ENCODE data around the gene KCNJ14.

KCNJ14 gene

DNA sequence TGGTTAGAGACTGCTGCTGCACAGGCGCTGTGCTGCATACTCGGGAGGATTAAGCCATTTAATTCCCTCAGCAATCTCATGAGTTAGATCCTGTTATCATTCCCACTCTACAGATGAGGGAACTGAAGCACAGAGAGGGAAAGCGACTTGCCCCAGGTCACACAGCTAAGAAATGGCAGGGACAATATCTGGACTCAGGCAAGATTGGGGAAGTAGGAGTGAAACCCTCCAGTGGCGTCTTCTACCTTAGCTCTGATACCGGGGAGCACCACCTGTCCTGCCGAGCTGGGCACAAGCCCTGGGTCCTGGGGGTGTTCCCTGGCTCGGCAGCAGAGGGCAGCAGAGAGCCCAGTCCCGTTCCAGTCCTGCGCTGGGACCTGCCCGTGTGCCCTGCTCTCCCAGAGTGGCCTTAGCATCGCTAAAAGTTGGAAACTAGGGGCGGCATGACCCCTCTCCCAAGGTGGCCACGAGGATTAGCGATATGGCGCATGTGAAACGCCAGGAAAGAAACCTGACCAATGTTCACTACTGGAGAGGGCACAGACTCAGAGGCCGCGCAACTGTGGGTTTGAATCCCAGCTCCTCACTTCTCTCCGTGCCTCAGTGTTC is 34.3 kb downstream of the KCNJ14 start:
- H3K4me3 ChIP-seq (ENCODE audit: low read depth, low read length) = no peak overlapping the region
- TF ChIP-seq, protein P1, sequence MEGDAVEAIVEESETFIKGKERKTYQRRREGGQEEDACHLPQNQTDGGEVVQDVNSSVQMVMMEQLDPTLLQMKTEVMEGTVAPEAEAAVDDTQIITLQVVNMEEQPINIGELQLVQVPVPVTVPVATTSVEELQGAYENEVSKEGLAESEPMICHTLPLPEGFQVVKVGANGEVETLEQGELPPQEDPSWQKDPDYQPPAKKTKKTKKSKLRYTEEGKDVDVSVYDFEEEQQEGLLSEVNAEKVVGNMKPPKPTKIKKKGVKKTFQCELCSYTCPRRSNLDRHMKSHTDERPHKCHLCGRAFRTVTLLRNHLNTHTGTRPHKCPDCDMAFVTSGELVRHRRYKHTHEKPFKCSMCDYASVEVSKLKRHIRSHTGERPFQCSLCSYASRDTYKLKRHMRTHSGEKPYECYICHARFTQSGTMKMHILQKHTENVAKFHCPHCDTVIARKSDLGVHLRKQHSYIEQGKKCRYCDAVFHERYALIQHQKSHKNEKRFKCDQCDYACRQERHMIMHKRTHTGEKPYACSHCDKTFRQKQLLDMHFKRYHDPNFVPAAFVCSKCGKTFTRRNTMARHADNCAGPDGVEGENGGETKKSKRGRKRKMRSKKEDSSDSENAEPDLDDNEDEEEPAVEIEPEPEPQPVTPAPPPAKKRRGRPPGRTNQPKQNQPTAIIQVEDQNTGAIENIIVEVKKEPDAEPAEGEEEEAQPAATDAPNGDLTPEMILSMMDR (IDR thresholded peaks at IDR 0.05; ENCODE audit: low read depth, low read length) = peak; percentile 95

DNA sequence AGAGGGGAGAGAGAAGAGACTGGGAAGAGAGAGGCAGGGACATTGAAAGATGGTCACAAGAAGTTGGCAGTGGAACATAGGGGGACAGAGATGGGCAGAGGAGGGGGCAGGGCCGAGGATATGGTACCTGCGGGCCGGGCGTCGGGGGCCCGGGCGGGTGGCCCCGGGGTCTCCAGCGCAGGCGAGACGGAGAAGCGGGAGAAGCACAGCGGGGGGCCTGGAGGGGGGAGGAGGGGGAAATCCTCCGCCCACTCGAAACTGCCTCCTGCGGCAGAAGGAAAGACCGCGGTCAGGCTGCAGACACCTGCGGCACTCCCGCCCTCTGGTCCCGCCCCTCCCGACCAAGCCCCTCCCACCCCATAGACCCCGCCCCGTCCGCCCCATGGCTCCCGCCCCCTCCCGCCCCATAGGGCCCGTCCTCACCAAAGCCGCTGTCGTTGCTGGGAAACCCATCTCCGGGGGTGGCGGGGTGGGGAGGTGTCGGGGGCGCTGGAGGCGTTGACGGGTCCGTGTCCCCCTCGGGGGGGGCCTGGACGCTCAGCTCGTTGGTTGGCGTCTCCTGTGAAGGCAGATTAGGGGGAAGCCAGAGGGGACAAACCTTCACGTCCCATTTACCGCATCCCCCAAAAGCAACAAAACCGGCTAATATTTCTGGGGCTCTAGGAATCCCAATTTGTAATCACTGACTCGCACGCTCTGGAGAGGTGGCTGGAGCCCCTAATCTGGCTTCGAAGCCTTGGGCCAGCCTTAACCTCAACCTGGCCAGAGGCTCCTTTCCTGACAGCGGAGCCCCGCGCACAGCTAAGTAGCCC is 35.8 kb downstream of the KCNJ14 start:
- H3K4me3 ChIP-seq (ENCODE audit: low read depth, low read length) = no peak overlapping the region
- TF ChIP-seq, protein P1 (IDR thresholded peaks at IDR 0.05; ENCODE audit: low read depth, low read length) = no peak

DNA sequence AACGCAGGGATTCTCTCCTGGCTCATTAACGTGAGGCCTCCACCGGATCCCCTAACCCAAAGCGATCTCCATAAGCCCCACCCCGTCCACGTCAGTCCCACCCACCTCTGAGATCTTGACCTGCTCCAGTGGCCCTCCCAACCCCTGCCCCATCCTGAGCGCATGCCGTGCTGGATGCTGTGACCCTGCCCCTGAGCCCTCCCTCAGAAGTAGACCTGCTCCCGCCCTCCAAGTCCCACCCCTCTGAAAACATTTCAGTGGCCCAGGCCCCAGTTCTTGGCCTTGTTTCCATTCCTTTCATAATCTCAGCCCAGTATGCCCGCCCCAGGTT is 36.4 kb downstream of the KCNJ14 start:
- TF ChIP-seq, protein P1 (IDR thresholded peaks at IDR 0.05; ENCODE audit: low read depth, low read length) = no peak
- H3K4me3 ChIP-seq (ENCODE audit: low read depth, low read length) = no peak overlapping the region

DNA sequence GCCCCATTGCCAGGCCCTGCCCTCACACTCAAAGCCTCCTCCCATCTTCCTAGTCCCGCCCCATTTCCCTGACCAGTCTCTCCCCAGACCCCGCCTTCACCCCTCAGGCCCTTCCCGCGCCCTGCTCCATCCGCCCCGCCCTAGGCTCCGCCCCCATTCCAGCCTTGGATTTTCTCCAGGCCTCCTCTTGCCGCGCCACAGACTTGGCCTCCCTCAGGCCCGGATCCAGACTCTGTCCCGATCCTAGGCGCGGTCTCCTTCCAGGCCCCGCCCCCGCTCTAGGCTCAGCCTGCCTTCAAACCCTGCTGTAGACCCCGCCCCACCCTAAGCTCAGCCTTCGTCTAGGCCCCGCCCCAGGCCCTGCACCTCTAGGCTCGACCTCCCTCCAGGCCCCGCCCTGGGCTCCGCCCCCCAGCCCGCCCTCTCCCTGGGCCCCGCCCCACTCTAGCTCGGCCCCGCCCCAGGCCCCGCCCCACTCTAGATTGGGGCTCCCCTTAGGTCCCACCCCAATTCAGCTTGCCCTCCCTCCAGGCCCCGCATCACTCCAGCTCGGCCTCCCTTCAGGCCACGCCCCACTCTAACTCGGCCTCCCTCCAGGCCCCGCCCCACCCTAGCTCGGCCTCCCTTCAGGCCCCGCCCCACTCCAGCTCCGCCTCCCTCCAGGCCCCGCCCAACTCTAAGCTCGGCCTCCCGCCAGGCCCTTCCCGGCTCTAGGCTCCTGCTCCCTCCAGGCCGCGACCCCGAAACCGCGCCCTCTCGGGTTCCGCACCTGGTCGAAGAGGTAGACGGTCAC is 37.7 kb downstream of the KCNJ14 start:
- peak overlapping the region; percentile 59 for H3K4me3 ChIP-seq (ENCODE audit: low read depth, low read length)
- TF ChIP-seq, protein P1 (IDR thresholded peaks at IDR 0.05; ENCODE audit: low read depth, low read length) = no peak

DNA sequence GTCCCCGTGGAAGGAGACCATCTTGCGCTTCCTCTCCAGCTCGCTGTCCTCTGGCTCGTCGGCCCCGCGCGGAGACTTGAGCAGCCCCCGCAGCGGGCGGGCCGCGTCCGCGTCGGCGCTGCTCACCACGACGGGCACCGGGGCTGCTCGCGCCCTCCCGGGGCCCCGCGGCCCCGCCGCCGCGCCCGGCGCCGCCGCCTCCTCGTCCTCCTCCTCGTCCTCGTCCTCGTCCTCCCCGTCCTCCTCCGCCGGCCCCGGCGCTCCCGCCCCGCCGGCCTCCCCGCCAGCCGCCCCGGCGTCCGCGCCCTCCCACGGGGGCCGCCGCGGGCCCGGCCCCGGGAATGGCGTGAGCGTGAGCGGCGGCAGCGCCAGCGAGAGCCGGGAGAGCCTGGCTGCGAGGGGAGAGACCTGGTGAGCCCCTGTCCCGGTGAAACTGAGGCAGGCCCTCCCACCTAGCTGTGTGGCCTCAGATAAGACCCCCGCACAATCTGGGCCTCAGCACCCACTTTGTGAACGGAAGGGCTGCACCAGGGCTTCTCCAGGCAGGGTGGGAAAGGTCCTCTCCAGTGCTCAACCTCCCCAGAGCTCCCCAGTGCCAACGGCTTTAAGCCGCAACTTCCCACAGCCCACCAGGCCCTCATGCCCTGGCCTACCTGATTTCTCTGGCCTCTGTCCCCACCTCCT is 38.5 kb downstream of the KCNJ14 start:
- peak overlapping the region; percentile 59 for H3K4me3 ChIP-seq (ENCODE audit: low read depth, low read length)
- TF ChIP-seq, protein P1 (IDR thresholded peaks at IDR 0.05; ENCODE audit: low read depth, low read length) = no peak

DNA sequence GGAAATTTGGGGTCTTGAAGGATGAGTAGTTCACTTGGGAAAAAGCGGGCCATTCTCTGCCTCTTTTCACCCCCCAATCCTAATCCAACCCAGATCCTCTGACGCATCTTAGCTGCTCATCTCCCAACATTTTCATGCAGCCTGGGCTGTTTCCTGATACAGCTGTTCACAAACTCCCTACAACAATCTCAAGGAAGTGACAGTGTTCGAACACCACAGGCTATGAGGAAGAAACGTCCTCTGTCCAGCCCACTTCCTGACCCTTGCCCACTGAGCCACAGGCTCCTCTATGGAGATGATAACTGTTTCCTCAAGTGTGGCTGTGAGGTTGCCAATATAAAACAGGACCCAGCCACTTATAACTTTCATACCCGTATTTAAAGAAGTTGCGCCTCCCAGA is 40.0 kb downstream of the KCNJ14 start:
- TF ChIP-seq, protein P1 (IDR thresholded peaks at IDR 0.05; ENCODE audit: low read depth, low read length) = no peak
- no peak overlapping the region for H3K4me3 ChIP-seq (ENCODE audit: low read depth, low read length)
